ENCODE results near the gene IRF2BP2.

DNA sequence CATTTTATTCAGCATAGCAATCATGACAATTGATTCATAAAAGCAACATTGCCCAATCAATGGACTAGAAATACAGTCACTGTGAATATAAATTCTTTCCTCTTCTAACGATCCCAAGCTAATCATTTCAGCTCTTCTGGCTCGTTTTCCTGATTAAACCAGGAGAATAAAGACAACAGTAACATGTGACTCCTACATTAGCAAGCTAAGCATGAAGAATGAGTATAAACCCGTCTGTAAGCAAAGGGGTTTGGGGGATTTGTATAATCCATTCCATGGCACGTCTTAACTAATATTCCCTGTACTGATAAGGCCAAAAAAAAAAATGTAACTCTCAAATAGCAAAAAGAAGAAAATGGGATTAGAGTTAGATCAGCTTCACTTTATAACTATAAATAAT is 21.6 kb downstream of the IRF2BP2 start:
- TF ChIP-seq POLR2A (IDR thresholded peaks at IDR 0.05) (no peak), CTCF (IDR thresholded peaks at IDR 0.05) (no peak)
